IMR-90 (cell line): ENCODE results near the gene HENMT1.

Experiments used
- CEBPB ChIP-seq: IDR thresholded peaks from 2 replicates; pipeline ENCODE4 v1.6.1; 2012; ENCODE audit warnings: low read depth, low read length, improper control_type of control experiment
- FOS ChIP-seq: fragments of 150-350 bp; IDR thresholded peaks from 2 replicates; pipeline ENCODE4 v1.6.1; 2016; ENCODE audit warnings: low read depth, low read length
- MAFK ChIP-seq: IDR thresholded peaks from 2 replicates; pipeline ENCODE4 v1.6.1; 2012; ENCODE audit warnings: low read depth, low read length, improper control_type of control experiment
- NFE2L2 ChIP-seq: fragments of 150-350 bp; IDR thresholded peaks from 2 replicates; pipeline ENCODE4 v1.6.1; 2016; ENCODE audit warnings: low read depth, mild to moderate bottlenecking, low read length
- POLR2A ChIP-seq: IDR thresholded peaks from 2 replicates; pipeline ENCODE4 v1.6.1; 2012; ENCODE audit warnings: mild to moderate bottlenecking, low read depth, low read length
- RAD21 ChIP-seq: IDR thresholded peaks from 2 replicates; pipeline ENCODE4 v1.6.1; 2012; ENCODE audit warnings: low read length, improper control_type of control experiment
- RCOR1 ChIP-seq: IDR thresholded peaks from 2 replicates; pipeline ENCODE4 v1.6.1; 2012; ENCODE audit warnings: mild to moderate bottlenecking, low read length, improper control_type of control experiment; ENCODE audit not compliant: insufficient replicate concordance
- RFX5 ChIP-seq: IDR thresholded peaks from 2 replicates; pipeline ENCODE4 v1.8.0; 2012; ENCODE audit warnings: low read depth, mild to moderate bottlenecking, low read length, moderate library complexity
- SMC3 ChIP-seq: fragments of 150-350 bp; IDR thresholded peaks from 2 replicates; pipeline ENCODE4 v1.6.1; 2016; ENCODE audit warnings: low read depth, mild to moderate bottlenecking, antibody characterized with exemption, low read length, moderate library complexity
- TF ChIP-seq, protein P1 (sequence below): conservative IDR thresholded peaks from 2 replicates; pipeline ENCODE4 v1.5.1; 2012; ENCODE audit warnings: mild to moderate bottlenecking, low read depth, low read length, improper control_type of control experiment
- TF ChIP-seq, protein P2 (sequence below): fragments of 150-350 bp; IDR thresholded peaks from 2 replicates; pipeline ENCODE4 v1.6.1; 2016; ENCODE audit warnings: low read depth, mild to moderate bottlenecking, low read length, moderate library complexity, borderline replicate concordance

DNA sequence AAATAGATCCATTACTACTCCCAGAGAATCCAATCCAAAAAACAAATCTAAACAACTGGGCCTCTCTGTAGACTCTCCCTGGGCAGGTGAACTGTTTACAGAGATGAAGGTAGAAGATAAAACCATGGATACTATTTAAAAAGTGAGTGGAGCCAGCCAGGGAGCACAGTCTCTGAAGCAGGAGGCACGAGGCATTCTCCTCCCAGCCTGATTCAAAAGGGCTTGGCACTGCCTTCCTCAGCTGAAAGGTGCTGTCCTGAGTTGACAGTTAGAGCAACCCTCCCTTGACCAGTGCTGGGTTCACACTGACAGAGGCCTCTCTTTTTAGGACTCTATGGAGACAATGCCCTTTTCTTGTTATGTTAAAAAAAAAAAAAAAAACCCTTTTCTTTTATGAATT is 36.8 kb downstream of the HENMT1 start:
- TF ChIP-seq, protein P1, sequence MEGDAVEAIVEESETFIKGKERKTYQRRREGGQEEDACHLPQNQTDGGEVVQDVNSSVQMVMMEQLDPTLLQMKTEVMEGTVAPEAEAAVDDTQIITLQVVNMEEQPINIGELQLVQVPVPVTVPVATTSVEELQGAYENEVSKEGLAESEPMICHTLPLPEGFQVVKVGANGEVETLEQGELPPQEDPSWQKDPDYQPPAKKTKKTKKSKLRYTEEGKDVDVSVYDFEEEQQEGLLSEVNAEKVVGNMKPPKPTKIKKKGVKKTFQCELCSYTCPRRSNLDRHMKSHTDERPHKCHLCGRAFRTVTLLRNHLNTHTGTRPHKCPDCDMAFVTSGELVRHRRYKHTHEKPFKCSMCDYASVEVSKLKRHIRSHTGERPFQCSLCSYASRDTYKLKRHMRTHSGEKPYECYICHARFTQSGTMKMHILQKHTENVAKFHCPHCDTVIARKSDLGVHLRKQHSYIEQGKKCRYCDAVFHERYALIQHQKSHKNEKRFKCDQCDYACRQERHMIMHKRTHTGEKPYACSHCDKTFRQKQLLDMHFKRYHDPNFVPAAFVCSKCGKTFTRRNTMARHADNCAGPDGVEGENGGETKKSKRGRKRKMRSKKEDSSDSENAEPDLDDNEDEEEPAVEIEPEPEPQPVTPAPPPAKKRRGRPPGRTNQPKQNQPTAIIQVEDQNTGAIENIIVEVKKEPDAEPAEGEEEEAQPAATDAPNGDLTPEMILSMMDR = no peak
- TF ChIP-seq RCOR1 (no peak), POLR2A (no peak), CEBPB (no peak), FOS (no peak), SMC3 (no peak), NFE2L2 (no peak), RAD21 (no peak), RFX5 (no peak), MAFK (no peak)
- TF ChIP-seq, protein P2, sequence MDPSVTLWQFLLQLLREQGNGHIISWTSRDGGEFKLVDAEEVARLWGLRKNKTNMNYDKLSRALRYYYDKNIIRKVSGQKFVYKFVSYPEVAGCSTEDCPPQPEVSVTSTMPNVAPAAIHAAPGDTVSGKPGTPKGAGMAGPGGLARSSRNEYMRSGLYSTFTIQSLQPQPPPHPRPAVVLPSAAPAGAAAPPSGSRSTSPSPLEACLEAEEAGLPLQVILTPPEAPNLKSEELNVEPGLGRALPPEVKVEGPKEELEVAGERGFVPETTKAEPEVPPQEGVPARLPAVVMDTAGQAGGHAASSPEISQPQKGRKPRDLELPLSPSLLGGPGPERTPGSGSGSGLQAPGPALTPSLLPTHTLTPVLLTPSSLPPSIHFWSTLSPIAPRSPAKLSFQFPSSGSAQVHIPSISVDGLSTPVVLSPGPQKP = no peak
